HepG2 (cell line): ENCODE data around the gene CYP17A1. TPM values are rescaled to one million over a fixed set of nuclear protein-coding genes. Genes with fewer than 3 reads are reported as not detected.
A peak's percentile ranks its signal among the peaks of the same experiment; 100 is the strongest.

Experiments
- ELF1 ChIP-seq: sonication (generic); formaldehyde crosslinking; IDR thresholded peaks from 2 replicates; pipeline ENCODE4 v1.4.0; 2020; ENCODE audit warnings: missing genetic modification reagents
- KLF12 ChIP-seq: sonication (generic); formaldehyde crosslinking; IDR thresholded peaks from 2 replicates; pipeline ENCODE4 v1.4.0; 2020; ENCODE audit warnings: missing genetic modification reagents, borderline replicate concordance
- POGZ ChIP-seq: sonication (generic); formaldehyde crosslinking; IDR thresholded peaks from 2 replicates; pipeline ENCODE4 v1.4.0; 2020; ENCODE audit warnings: mild to moderate bottlenecking, missing genetic modification reagents
- POLR2AphosphoS2 ChIP-seq: IDR thresholded peaks from 2 replicates; pipeline ENCODE4 v1.6.1; 2011; ENCODE audit warnings: low read depth, low read length, improper control_type of control experiment
- SETDB1 ChIP-seq: sonication (generic); formaldehyde crosslinking; IDR thresholded peaks from 2 replicates; pipeline ENCODE4 v1.5.1; 2020; ENCODE audit warnings: missing genetic modification reagents, mild to moderate bottlenecking, borderline replicate concordance
- SKI ChIP-seq: fragments of 450-650 bp; IDR thresholded peaks from one replicate; pipeline ENCODE4 v1.6.1; 2018; ENCODE audit warnings: mild to moderate bottlenecking; ENCODE audit not compliant: partially characterized antibody
- TSC22D2 ChIP-seq: sonication (generic); formaldehyde crosslinking; IDR thresholded peaks from 2 replicates; pipeline ENCODE4 v1.5.1; 2020; ENCODE audit warnings: missing genetic modification reagents, mild to moderate bottlenecking, borderline replicate concordance
- U2AF1 ChIP-seq: fragments of 200-400 bp; formaldehyde crosslinking; optimal IDR thresholded peaks from 2 replicates; pipeline ENCODE3; 2017; ENCODE audit warnings: mild to moderate bottlenecking, low read depth, low read length
- XBP1 ChIP-seq: sonication (generic); formaldehyde crosslinking; IDR thresholded peaks from 2 replicates; pipeline ENCODE4 v1.5.0; 2020; ENCODE audit warnings: missing genetic modification reagents
- YY1 ChIP-seq: IDR thresholded peaks from 2 replicates; pipeline ENCODE4 v1.6.1; 2011; ENCODE audit warnings: low read length, low read depth, moderate library complexity, mild to moderate bottlenecking; ENCODE audit not compliant: insufficient read depth, insufficient replicate concordance
- ZNF180 ChIP-seq: sonication (generic); formaldehyde crosslinking; IDR thresholded peaks from 2 replicates; pipeline ENCODE4 v1.4.0; 2020; ENCODE audit warnings: low read depth, missing genetic modification reagents, borderline replicate concordance
- ZNF205 ChIP-seq: IDR thresholded peaks from 2 replicates; pipeline ENCODE4 v1.6.1; 2018; ENCODE audit warnings: missing biosample characterization, missing genetic modification reagents
- ZNF543 ChIP-seq: sonication (generic); formaldehyde crosslinking; IDR thresholded peaks from 2 replicates; pipeline ENCODE4 v1.4.0; 2020; ENCODE audit warnings: mild to moderate bottlenecking, missing genetic modification reagents
- ZNF550 ChIP-seq: sonication (generic); formaldehyde crosslinking; IDR thresholded peaks from 2 replicates; pipeline ENCODE4 v1.4.0; 2020; ENCODE audit warnings: mild to moderate bottlenecking, missing genetic modification reagents, borderline replicate concordance
- ZSCAN29 ChIP-seq: sonication (generic); formaldehyde crosslinking; conservative IDR thresholded peaks from 2 replicates; pipeline ENCODE4 v1.4.0; 2020; ENCODE audit warnings: mild to moderate bottlenecking, missing genetic modification reagents
- polyA plus RNA-seq, 8 experiments: library from polyadenylated mRNA; depleted of rRNA in 3 of 8; stranded (reverse) in 7 of 8; unstranded in 1 of 8; fragments of >200 nt; fragmentation: Illumina TruSeq in 4 of 8; extraction: Trizol in 4 of 8; gene quantifications; 2 replicates each; pipeline versions ENCODE4 v1.2.1 to v1.2.3, GENCODE V29; 2011 to 2016; ENCODE audit warnings: low read depth in 4 of 8, missing spikeins in 1 of 8, mixed read lengths in 1 of 8; ENCODE audit not compliant: insufficient read depth in 1 of 8
- total RNA-seq, 5 experiments: library from RNA; depleted of rRNA; stranded (reverse); fragments of >200 nt; fragmentation: Illumina TruSeq; extraction: Trizol; gene quantifications; 2 replicates each; pipeline ENCODE4 v1.2.3, GENCODE V29; 2016; ENCODE audit warnings: low read depth in 1 of 5
- TF ChIP-seq, protein P1 (sequence below): sonication (generic); formaldehyde crosslinking; IDR thresholded peaks from 2 replicates; pipeline ENCODE4 v1.4.0; 2020; ENCODE audit warnings: mild to moderate bottlenecking, missing genetic modification reagents
- TF ChIP-seq, protein P2 (sequence below): sonication (generic); formaldehyde crosslinking; IDR thresholded peaks from 2 replicates; pipeline ENCODE4 v1.4.0; 2020; ENCODE audit warnings: low read depth, missing genetic modification reagents
- TF ChIP-seq, protein P3 (sequence below): sonication (generic); formaldehyde crosslinking; IDR thresholded peaks from 2 replicates; pipeline ENCODE4 v1.4.0; 2020; ENCODE audit warnings: mild to moderate bottlenecking, low read depth, missing genetic modification reagents
- TF ChIP-seq, protein P4 (sequence below): sonication (generic); formaldehyde crosslinking; IDR thresholded peaks from 2 replicates; pipeline ENCODE4 v1.5.0; 2020; ENCODE audit warnings: missing genetic modification reagents

Gene CYP17A1
- total and polyA plus RNA-seq, 2 of the 13 experiments (the other 11 are each of a cell fraction or from before 2014, with no cell fraction given) = 0.13 to 1.1 TPM

DNA sequence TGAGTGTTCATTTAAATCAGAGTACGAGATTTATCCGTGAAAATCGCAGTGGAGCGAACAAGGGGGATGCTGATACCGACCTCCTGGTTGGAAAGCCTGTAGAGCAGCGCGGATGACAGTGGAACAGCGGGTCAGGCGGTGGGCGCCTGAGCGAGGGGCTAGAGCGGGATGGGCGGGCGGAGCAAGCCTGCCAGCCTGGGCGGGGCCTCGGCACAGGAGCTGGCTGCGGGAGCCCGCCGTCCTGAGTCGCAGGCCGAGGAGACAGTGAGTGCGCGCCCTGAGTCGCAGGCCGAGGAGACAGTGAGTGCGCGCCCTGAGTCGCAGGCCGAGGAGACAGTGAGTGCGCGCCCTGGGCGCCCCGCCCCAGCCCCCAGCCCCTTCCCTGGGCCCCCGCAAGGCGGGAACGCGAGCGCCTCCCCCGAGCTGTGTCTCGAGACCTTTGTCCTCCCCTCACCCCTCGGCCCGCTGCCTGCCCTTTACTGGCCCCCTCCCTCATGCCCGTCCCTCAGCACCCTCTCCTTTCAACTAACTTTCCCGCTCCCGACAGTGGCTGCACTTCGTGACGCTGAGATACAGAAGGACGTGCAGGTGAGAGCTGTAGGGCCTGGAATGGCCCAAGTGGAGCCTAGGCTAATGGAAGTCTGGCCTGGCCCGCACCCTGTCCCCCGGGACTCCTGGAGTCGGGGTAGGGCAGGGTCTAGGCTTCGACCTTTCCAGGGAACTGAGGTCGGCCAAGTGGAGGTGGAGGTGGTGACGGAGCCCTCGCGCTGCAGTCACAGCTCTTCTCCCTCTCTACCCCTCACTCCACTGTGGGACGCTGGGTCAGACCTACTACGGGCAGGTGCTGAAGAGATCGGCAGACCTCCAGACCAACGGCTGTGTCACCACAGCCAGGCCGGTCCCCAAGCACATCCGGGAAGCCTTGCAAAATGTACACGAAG, 32.3 kb upstream of the CYP17A1 start, which contains the start of gene AS3MT (continued):
- TF ChIP-seq, protein P1, sequence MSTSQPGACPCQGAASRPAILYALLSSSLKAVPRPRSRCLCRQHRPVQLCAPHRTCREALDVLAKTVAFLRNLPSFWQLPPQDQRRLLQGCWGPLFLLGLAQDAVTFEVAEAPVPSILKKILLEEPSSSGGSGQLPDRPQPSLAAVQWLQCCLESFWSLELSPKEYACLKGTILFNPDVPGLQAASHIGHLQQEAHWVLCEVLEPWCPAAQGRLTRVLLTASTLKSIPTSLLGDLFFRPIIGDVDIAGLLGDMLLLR = peak; percentile 91
- TF ChIP-seq YY1 (peak; percentile 25), SETDB1 (no peak), ZNF205 (CRISPR knock-in tag) (peak; percentile 60; the same call in 1 of the 2 replicates), XBP1 (CRISPR knock-in tag) (0 out of 2 replicates have a peak, but pooled peaks have one; percentile 37), ZNF543 (peak; percentile 82; the same call in 1 of the 2 replicates), ELF1 (CRISPR knock-in tag) (no peak; the same call in 1 of the 2 replicates), SKI (no peak), ZNF550 (CRISPR knock-in tag) (no peak), POGZ (peak; percentile 77), TSC22D2 (no peak), ZNF180 (CRISPR knock-in tag) (no peak; the same call in 1 of the 2 replicates), ZSCAN29 (peak; percentile 5; the same call in 1 of the 2 replicates), U2AF1 (no peak), POLR2AphosphoS2 (no peak), KLF12 (peak; percentile 66; the same call in 1 of the 2 replicates)
- TF ChIP-seq, protein P2, sequence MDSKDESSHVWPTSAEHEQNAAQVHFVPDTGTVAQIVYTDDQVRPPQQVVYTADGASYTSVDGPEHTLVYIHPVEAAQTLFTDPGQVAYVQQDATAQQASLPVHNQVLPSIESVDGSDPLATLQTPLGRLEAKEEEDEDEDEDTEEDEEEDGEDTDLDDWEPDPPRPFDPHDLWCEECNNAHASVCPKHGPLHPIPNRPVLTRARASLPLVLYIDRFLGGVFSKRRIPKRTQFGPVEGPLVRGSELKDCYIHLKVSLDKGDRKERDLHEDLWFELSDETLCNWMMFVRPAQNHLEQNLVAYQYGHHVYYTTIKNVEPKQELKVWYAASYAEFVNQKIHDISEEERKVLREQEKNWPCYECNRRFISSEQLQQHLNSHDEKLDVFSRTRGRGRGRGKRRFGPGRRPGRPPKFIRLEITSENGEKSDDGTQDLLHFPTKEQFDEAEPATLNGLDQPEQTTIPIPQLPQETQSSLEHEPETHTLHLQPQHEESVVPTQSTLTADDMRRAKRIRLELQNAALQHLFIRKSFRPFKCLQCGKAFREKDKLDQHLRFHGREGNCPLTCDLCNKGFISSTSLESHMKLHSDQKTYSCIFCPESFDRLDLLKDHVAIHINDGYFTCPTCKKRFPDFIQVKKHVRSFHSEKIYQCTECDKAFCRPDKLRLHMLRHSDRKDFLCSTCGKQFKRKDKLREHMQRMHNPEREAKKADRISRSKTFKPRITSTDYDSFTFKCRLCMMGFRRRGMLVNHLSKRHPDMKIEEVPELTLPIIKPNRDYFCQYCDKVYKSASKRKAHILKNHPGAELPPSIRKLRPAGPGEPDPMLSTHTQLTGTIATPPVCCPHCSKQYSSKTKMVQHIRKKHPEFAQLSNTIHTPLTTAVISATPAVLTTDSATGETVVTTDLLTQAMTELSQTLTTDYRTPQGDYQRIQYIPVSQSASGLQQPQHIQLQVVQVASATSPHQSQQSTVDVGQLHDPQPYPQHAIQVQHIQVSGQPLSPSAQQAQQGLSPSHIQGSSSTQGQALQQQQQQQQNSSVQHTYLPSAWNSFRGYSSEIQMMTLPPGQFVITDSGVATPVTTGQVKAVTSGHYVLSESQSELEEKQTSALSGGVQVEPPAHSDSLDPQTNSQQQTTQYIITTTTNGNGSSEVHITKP (CRISPR knock-in tag) = no peak
- TF ChIP-seq, protein P3, sequence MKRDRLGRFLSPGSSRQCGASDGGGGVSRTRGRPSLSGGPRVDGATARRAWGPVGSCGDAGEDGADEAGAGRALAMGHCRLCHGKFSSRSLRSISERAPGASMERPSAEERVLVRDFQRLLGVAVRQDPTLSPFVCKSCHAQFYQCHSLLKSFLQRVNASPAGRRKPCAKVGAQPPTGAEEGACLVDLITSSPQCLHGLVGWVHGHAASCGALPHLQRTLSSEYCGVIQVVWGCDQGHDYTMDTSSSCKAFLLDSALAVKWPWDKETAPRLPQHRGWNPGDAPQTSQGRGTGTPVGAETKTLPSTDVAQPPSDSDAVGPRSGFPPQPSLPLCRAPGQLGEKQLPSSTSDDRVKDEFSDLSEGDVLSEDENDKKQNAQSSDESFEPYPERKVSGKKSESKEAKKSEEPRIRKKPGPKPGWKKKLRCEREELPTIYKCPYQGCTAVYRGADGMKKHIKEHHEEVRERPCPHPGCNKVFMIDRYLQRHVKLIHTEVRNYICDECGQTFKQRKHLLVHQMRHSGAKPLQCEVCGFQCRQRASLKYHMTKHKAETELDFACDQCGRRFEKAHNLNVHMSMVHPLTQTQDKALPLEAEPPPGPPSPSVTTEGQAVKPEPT (CRISPR knock-in tag) = 0 out of 2 replicates have a peak, but pooled peaks have one; percentile 37
- TF ChIP-seq, protein P4, sequence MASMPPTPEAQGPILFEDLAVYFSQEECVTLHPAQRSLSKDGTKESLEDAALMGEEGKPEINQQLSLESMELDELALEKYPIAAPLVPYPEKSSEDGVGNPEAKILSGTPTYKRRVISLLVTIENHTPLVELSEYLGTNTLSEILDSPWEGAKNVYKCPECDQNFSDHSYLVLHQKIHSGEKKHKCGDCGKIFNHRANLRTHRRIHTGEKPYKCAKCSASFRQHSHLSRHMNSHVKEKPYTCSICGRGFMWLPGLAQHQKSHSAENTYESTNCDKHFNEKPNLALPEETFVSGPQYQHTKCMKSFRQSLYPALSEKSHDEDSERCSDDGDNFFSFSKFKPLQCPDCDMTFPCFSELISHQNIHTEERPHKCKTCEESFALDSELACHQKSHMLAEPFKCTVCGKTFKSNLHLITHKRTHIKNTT (CRISPR knock-in tag) = no peak
